ENCODE results near the gene PHAX.
A peak's percentile ranks its signal among the peaks of the same experiment; 100 is the strongest.
"Not testable (repeated sequence)": the region's sequence is repeated elsewhere in the genome, so short reads cannot be mapped to it uniquely, and the experiment has no call there.

PHAX gene

GRCh38 chr5:126610160-126610559 lies 9.4 kb downstream of the PHAX start:
- DNase-seq: no peak

- no peak for DNase-seq
Observed at GRCh38 chr5:126610616-126611015, 9.9 kb downstream of the PHAX start.

GRCh38 chr5:126613941-126614592 lies 13.3 kb downstream of the PHAX start:
- no peak for DNase-seq

- DNase-seq: no peak
Observed at GRCh38 chr5:126615286-126615685, 14.5 kb downstream of the PHAX start.

GRCh38 chr5:126617603-126618002 lies 16.9 kb downstream of the PHAX start:
- not testable (repeated sequence) for DNase-seq

- no peak for DNase-seq
Observed at GRCh38 chr5:126619781-126620180, 19.0 kb downstream of the PHAX start.

- no peak for DNase-seq
Observed at GRCh38 chr5:126624534-126624933, 23.8 kb downstream of the PHAX start.

- DNase-seq: no peak
Observed at GRCh38 chr5:126628102-126628501, 27.4 kb downstream of the PHAX start.

GRCh38 chr5:126631920-126632319 lies 31.2 kb downstream of the PHAX start:
- DNase-seq: no peak

- DNase-seq: no peak
Observed at GRCh38 chr5:126633552-126633951, 32.8 kb downstream of the PHAX start.

- DNase-seq: no peak
Observed at GRCh38 chr5:126635585-126635984, 34.8 kb downstream of the PHAX start.

GRCh38 chr5:126636956-126637355 lies 36.2 kb downstream of the PHAX start:
- no peak for DNase-seq

- no peak for DNase-seq
Observed at GRCh38 chr5:126640866-126641265, 40.1 kb downstream of the PHAX start.

GRCh38 chr5:126641387-126641786 lies 40.6 kb downstream of the PHAX start:
- no peak for DNase-seq

- DNase-seq: no peak
Observed at GRCh38 chr5:126645132-126645531, 44.4 kb downstream of the PHAX start.

- DNase-seq: no peak
Observed at GRCh38 chr5:126647071-126647470, 46.3 kb downstream of the PHAX start.

- no peak for DNase-seq
Observed at GRCh38 chr5:126648471-126648870, 47.7 kb downstream of the PHAX start.

- DNase-seq: peak; percentile 44
Observed at GRCh38 chr5:126649057-126649456, 48.3 kb downstream of the PHAX start.

- DNase-seq: not testable (repeated sequence)
Observed at GRCh38 chr5:126649709-126650108, 49.0 kb downstream of the PHAX start.

- no peak for DNase-seq
Observed at GRCh38 chr5:126650463-126650862, 49.7 kb downstream of the PHAX start.

- DNase-seq: no peak
Observed at GRCh38 chr5:126651013-126651577, 50.3 kb downstream of the PHAX start.

GRCh38 chr5:126656401-126657007 lies 55.8 kb downstream of the PHAX start:
- DNase-seq: no peak

- DNase-seq: no peak
Observed at GRCh38 chr5:126658561-126658960, 57.8 kb downstream of the PHAX start.

- DNase-seq: no peak
Observed at GRCh38 chr5:126659805-126660482, 59.2 kb downstream of the PHAX start.

All from NCI-H2029 treated with DMSO at 0.1 percent for 48 hours (cell line).